SK-N-SH treated with all-trans-retinoic acid at 6 μM for 48 hours (cell line): Measurements from ENCODE around the gene FANCL.

ENCODE experiments used
- ATAC-seq: fragments of 200-7000 bp; cut with Tn5 transposase; 3 replicates; pipeline ENCODE4 v1.9.1; 2020; ENCODE audit warnings: mild to moderate bottlenecking, moderate library complexity
- ARNTL ChIP-seq: fragments of 450-650 bp; formaldehyde crosslinking; IDR thresholded peaks from 2 replicates; pipeline ENCODE4 v1.5.0; 2020; ENCODE audit warnings: low read depth, mild to moderate bottlenecking, moderate library complexity, borderline replicate concordance
- BACH2 ChIP-seq: fragments of 250-450 bp; sonication (Bioruptor Pico); IDR thresholded peaks from 2 replicates; pipeline ENCODE4 v1.9.0; 2021; ENCODE audit warnings: mild to moderate bottlenecking, borderline replicate concordance
- CSDC2 ChIP-seq: fragments of 250-450 bp; sonication (Bioruptor Pico); IDR thresholded peaks from 2 replicates; pipeline ENCODE4 v1.5.0; 2020; ENCODE audit warnings: mild to moderate bottlenecking, moderate library complexity
- ESRRG ChIP-seq: fragments of 250-450 bp; sonication (Bioruptor Pico); IDR thresholded peaks from 2 replicates; pipeline ENCODE4 v1.6.1; 2021; ENCODE audit warnings: mild to moderate bottlenecking
- GLIS3 ChIP-seq: fragments of 250-450 bp; sonication (Bioruptor Pico); IDR thresholded peaks from 2 replicates; pipeline ENCODE4 v1.5.0; 2020; ENCODE audit warnings: mild to moderate bottlenecking, moderate library complexity
- ISL1 ChIP-seq: fragments of 250-450 bp; sonication (Bioruptor Pico); IDR thresholded peaks from 2 replicates; pipeline ENCODE4 v2.1.2; 2022; ENCODE audit warnings: mild to moderate bottlenecking, moderate library complexity
- OSR1 ChIP-seq: fragments of 250-450 bp; sonication (Bioruptor Pico); IDR thresholded peaks from 2 replicates; pipeline ENCODE4 v1.8.0; 2022; ENCODE audit warnings: moderate library complexity, mild to moderate bottlenecking, inconsistent platforms
- PPARA ChIP-seq: fragments of 250-450 bp; sonication (Bioruptor Pico); IDR thresholded peaks from 2 replicates; pipeline ENCODE4 v1.5.0; 2020; ENCODE audit warnings: mild to moderate bottlenecking, borderline replicate concordance
- RARB ChIP-seq: fragments of 250-450 bp; sonication (Bioruptor Pico); IDR thresholded peaks from 2 replicates; pipeline ENCODE4 v1.8.0; 2021; ENCODE audit warnings: mild to moderate bottlenecking, moderate library complexity
- SNAI2 ChIP-seq: fragments of 250-450 bp; sonication (Bioruptor Pico); IDR thresholded peaks from 2 replicates; pipeline ENCODE4 v1.5.0; 2020; ENCODE audit warnings: mild to moderate bottlenecking, moderate library complexity
- TCF4 ChIP-seq: fragments of 250-450 bp; sonication (Bioruptor Pico); IDR thresholded peaks from 2 replicates; pipeline ENCODE4 v1.8.0; 2021; ENCODE audit warnings: mild to moderate bottlenecking, moderate library complexity, borderline replicate concordance
- ZC3H10 ChIP-seq: fragments of 250-450 bp; sonication (Bioruptor Pico); IDR thresholded peaks from 2 replicates; pipeline ENCODE4 v1.5.1; 2021; ENCODE audit warnings: mild to moderate bottlenecking, moderate library complexity
- ZFP3 ChIP-seq: fragments of 250-450 bp; sonication (Bioruptor Pico); IDR thresholded peaks from 2 replicates; pipeline ENCODE4 v1.5.0; 2020; ENCODE audit warnings: mild to moderate bottlenecking, moderate library complexity
- ZFP30 ChIP-seq: fragments of 450-650 bp; formaldehyde crosslinking; IDR thresholded peaks from 2 replicates; pipeline ENCODE4 v1.5.0; 2022; ENCODE audit warnings: mild to moderate bottlenecking, moderate library complexity
- ZNF565 ChIP-seq: fragments of 450-650 bp; formaldehyde crosslinking; conservative IDR thresholded peaks from 2 replicates; pipeline ENCODE4 v1.5.0; 2020; ENCODE audit warnings: low read depth, mild to moderate bottlenecking, moderate library complexity
- ZNF70 ChIP-seq: fragments of 450-650 bp; formaldehyde crosslinking; IDR thresholded peaks from 2 replicates; pipeline ENCODE4 v1.5.0; 2020; ENCODE audit warnings: mild to moderate bottlenecking, moderate library complexity
- ZNF8 ChIP-seq: fragments of 450-650 bp; formaldehyde crosslinking; IDR thresholded peaks from 2 replicates; pipeline ENCODE4 v1.5.0; 2020; ENCODE audit warnings: mild to moderate bottlenecking, moderate library complexity
- TF ChIP-seq, protein P1 (sequence below): fragments of 250-450 bp; sonication (Bioruptor Pico); IDR thresholded peaks from 2 replicates; pipeline ENCODE4 v1.8.0; 2021; ENCODE audit warnings: low read depth, mild to moderate bottlenecking, moderate library complexity, borderline replicate concordance
- TF ChIP-seq, protein P2 (sequence below): fragments of 250-450 bp; sonication (Bioruptor Pico); IDR thresholded peaks from 2 replicates; pipeline ENCODE4 v1.5.1; 2021; ENCODE audit warnings: mild to moderate bottlenecking, moderate library complexity
- TF ChIP-seq, protein P3 (sequence below): fragments of 250-450 bp; sonication (Bioruptor Pico); IDR thresholded peaks from 2 replicates; pipeline ENCODE4 v1.8.0; 2020; ENCODE audit warnings: mild to moderate bottlenecking, moderate library complexity, borderline replicate concordance
- TF ChIP-seq, protein P4 (sequence below): fragments of 250-450 bp; sonication (Bioruptor Pico); IDR thresholded peaks from 2 replicates; pipeline ENCODE4 v1.5.0; 2020; ENCODE audit warnings: mild to moderate bottlenecking, moderate library complexity

The FANCL gene

DNA sequence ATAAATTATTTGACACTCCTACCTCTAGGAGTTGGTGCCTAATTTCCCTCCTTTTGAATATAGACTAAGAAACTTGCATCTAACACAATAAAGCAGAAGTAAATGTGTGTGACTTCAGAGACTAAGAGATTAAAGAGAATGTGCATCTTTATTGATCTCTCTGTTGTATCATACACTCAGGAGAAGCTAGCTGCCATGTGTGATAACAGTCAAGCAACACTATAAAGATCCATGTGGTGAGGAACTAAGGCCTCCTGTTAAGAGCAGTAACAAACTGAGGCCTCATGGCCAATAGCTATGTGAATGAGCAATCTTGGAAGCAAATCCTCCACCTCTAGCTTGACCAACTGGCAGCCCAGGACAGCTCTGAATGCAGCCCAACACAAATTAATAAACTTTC, 3.4 kb downstream of the FANCL start:
- no peak for TF ChIP-seq ZNF70 (CRISPR knock-in tag)
- no peak for TF ChIP-seq ZFP3 (CRISPR knock-in tag)
- ATAC-seq = no peak

DNA sequence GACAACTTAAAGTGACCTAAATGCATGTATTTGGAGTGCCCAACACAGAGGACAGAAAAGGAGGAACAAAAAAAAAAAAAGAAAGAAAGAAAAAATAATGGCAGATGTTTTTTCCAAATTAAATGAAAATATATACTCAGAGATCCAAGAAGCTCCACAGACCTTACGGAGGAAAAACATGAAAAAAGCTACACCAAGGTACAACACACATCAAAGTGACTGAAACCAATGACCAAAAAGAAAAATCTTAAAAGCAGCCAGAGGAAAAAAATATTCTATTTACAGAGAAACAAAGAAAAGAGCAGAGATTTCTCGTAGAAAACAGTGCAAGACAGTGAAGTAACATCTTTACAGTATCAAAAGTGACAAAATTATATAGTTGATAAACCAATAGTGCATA, 5.1 kb downstream of the FANCL start:
- no peak for ATAC-seq
- TF ChIP-seq ZNF8 (CRISPR knock-in tag) (no peak), CSDC2 (CRISPR knock-in tag) (no peak), ZFP30 (CRISPR knock-in tag) (no peak), ISL1 (CRISPR knock-in tag) (no peak), ZFP3 (CRISPR knock-in tag) (no peak), ARNTL (CRISPR knock-in tag) (no peak), TCF4 (CRISPR knock-in tag) (no peak), OSR1 (CRISPR knock-in tag) (no peak), PPARA (CRISPR knock-in tag) (no peak), GLIS3 (CRISPR knock-in tag) (no peak), ZNF70 (CRISPR knock-in tag) (no peak), ZNF565 (CRISPR knock-in tag) (no peak)
- TF ChIP-seq, protein P1, sequence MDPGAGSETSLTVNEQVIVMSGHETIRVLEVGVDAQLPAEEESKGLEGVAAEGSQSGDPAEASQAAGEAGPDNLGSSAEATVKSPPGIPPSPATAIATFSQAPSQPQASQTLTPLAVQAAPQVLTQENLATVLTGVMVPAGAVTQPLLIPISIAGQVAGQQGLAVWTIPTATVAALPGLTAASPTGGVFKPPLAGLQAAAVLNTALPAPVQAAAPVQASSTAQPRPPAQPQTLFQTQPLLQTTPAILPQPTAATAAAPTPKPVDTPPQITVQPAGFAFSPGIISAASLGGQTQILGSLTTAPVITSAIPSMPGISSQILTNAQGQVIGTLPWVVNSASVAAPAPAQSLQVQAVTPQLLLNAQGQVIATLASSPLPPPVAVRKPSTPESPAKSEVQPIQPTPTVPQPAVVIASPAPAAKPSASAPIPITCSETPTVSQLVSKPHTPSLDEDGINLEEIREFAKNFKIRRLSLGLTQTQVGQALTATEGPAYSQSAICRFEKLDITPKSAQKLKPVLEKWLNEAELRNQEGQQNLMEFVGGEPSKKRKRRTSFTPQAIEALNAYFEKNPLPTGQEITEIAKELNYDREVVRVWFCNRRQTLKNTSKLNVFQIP (CRISPR knock-in tag) = no peak

DNA sequence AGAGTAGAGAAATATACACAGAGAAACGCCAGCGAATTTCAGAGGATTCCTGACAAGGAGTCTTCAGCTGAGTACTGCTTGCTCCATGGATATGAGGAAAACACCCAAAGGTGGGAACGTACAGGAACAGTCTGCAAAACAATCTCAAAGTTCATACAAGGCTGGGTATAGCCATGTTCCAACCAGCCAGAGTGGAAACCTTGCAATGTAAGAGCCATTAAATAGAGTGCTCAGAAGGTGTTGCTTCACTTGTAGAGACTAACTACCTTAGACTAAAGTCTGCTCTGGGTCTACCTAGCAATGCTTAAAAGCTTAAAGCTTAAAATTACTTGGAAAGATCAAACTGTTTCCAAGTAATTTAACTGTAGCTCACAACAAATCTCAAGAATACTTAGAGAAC, 6.0 kb downstream of the FANCL start:
- no peak for TF ChIP-seq TCF4 (CRISPR knock-in tag)
- TF ChIP-seq, protein P2, sequence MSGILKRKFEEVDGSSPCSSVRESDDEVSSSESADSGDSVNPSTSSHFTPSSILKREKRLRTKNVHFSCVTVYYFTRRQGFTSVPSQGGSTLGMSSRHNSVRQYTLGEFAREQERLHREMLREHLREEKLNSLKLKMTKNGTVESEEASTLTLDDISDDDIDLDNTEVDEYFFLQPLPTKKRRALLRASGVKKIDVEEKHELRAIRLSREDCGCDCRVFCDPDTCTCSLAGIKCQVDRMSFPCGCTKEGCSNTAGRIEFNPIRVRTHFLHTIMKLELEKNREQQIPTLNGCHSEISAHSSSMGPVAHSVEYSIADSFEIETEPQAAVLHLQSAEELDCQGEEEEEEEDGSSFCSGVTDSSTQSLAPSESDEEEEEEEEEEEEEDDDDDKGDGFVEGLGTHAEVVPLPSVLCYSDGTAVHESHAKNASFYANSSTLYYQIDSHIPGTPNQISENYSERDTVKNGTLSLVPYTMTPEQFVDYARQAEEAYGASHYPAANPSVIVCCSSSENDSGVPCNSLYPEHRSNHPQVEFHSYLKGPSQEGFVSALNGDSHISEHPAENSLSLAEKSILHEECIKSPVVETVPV (CRISPR knock-in tag) = no peak
- TF ChIP-seq ISL1 (CRISPR knock-in tag) = no peak
- TF ChIP-seq, protein P1 (CRISPR knock-in tag) = no peak
- no peak for TF ChIP-seq BACH2 (CRISPR knock-in tag)
- no peak for TF ChIP-seq SNAI2
- TF ChIP-seq ZC3H10 (CRISPR knock-in tag) = no peak
- TF ChIP-seq, protein P3, sequence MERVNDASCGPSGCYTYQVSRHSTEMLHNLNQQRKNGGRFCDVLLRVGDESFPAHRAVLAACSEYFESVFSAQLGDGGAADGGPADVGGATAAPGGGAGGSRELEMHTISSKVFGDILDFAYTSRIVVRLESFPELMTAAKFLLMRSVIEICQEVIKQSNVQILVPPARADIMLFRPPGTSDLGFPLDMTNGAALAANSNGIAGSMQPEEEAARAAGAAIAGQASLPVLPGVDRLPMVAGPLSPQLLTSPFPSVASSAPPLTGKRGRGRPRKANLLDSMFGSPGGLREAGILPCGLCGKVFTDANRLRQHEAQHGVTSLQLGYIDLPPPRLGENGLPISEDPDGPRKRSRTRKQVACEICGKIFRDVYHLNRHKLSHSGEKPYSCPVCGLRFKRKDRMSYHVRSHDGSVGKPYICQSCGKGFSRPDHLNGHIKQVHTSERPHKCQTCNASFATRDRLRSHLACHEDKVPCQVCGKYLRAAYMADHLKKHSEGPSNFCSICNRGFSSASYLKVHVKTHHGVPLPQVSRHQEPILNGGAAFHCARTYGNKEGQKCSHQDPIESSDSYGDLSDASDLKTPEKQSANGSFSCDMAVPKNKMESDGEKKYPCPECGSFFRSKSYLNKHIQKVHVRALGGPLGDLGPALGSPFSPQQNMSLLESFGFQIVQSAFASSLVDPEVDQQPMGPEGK = no peak
- TF ChIP-seq, protein P4, sequence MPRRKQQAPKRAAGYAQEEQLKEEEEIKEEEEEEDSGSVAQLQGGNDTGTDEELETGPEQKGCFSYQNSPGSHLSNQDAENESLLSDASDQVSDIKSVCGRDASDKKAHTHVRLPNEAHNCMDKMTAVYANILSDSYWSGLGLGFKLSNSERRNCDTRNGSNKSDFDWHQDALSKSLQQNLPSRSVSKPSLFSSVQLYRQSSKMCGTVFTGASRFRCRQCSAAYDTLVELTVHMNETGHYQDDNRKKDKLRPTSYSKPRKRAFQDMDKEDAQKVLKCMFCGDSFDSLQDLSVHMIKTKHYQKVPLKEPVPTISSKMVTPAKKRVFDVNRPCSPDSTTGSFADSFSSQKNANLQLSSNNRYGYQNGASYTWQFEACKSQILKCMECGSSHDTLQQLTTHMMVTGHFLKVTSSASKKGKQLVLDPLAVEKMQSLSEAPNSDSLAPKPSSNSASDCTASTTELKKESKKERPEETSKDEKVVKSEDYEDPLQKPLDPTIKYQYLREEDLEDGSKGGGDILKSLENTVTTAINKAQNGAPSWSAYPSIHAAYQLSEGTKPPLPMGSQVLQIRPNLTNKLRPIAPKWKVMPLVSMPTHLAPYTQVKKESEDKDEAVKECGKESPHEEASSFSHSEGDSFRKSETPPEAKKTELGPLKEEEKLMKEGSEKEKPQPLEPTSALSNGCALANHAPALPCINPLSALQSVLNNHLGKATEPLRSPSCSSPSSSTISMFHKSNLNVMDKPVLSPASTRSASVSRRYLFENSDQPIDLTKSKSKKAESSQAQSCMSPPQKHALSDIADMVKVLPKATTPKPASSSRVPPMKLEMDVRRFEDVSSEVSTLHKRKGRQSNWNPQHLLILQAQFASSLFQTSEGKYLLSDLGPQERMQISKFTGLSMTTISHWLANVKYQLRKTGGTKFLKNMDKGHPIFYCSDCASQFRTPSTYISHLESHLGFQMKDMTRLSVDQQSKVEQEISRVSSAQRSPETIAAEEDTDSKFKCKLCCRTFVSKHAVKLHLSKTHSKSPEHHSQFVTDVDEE (CRISPR knock-in tag) = no peak
- no peak for TF ChIP-seq ZFP3 (CRISPR knock-in tag)
- no peak for ATAC-seq

DNA sequence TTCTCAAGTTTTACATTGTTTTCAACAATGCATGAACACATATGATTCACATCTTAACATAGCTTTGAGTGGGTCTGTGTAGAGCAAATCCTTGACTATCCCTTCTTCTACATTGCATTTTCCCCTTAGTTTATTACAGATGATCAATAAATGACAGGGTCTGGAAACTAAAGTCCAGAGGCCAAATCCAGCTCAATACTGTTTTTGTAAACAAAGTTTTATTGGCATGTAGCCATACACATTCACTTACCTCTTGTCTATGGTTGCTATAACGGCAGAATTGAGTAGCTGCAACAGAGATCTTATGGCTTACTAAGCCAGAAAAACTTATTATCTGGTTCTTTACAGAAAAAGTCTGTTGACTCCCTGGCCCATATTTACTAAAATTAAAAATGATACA, 12.8 kb downstream of the FANCL start:
- TF ChIP-seq, protein P2 (CRISPR knock-in tag) = no peak
- TF ChIP-seq RARB (CRISPR knock-in tag) (no peak), ZNF8 (CRISPR knock-in tag) (no peak), CSDC2 (CRISPR knock-in tag) (no peak), ZNF565 (CRISPR knock-in tag) (no peak), SNAI2 (no peak), GLIS3 (CRISPR knock-in tag) (no peak), ZC3H10 (CRISPR knock-in tag) (no peak), ESRRG (CRISPR knock-in tag) (no peak), TCF4 (CRISPR knock-in tag) (no peak), ISL1 (CRISPR knock-in tag) (no peak)
- TF ChIP-seq, protein P1 (CRISPR knock-in tag) = no peak
- TF ChIP-seq, all 23 proteins: peak for 0
- no peak for ATAC-seq
